GM21423 (cell line): ENCODE data around the gene TSTD1.
A peak's percentile ranks its signal among the peaks of the same experiment; 100 is the strongest.
"Not testable (repeated sequence)": the region's sequence is repeated elsewhere in the genome, so short reads cannot be mapped to it uniquely, and the experiment has no call there.

ENCODE experiments used
- ATAC-seq: cut with Tn5 transposase; IDR thresholded peaks from one replicate; pipeline ENCODE4 v1.9.1; 2021; ENCODE audit warnings: mild to moderate bottlenecking, moderate library complexity; ENCODE audit not compliant: unreplicated experiment

Gene TSTD1

DNA sequence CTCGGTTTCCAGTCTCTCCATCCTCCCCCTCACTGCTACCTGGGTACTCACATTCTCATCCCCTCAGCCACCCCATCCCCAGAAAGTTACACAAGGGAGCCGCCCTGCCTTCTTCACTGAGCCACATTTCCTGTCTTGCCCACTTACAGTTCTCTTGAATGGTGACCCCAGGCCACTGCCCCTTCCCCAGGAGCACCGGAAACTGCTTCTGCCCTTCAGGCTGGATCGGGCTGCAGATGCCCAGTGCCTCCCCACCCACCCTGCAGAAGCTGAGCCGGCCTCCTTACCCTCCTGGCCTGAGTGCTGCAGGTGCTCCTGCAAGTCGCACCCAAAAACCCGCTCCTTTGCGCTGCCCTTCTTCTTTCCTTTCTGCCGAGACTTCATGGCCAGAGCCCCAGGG, 30.5 kb upstream of the TSTD1 start:
- no peak for ATAC-seq

DNA sequence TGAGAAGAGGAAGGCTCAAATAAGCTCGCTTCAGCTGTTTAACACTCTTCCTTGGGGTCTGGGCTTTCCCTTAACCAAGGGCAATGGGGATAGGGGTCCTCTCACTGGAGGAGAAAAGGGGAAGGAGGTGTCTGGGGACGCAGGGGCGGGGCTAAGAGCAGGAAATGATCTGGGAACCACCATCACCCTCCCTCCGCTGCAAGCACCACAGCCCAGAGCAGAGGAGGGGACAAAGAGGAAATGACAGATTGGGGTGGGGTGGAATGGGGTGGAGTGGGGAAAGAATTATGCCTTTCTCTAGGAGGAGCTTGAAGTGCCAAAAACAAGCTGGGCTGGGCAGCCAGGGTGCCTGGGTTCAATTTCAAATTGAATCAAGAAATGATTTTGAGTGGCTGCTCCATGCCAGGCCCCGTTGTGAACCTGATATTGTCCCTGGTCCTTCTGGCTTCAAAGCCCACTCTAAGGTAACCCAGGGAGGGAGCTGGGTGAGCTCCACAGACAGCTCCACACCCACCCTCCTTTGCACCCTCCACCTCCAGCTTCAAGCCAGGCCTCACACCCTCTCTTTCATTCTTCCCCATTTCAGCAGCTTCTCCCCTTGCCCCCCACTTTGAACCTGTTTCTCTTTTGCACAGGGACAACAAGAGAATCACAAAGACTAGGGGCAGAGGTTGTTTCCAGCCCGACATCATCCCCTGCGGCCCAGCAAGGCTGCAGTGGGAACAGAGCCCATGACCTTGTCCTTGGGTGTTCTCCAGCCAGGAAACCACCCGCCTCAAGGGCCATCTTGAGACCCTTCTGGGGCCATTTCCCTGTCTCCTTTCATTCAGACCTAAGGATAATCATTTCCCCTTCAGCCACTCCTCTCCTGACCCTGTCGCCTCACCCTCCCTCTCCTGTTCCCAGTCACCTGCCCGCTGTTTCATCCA, 29.8 kb upstream of the TSTD1 start:
- ATAC-seq: peak; percentile 53

DNA sequence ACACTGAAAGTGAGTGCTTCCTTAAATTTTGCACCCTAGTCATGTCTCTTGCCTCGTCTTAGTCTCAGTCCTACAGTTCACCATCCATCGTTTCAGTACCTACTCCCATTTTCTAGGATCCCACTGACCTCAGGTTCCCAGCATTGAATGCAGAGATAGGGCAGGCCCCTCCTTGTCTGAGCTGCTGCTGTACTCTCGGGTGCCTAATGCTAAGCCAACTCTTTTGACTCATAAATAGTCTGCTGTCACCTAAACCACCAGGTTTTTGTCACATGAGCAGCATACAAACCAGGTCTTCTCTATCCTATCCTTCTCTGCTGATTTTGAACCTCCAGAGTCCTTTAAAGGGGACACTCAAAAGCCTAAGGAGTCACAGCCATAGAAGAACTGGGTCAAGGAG, 27.9 kb upstream of the TSTD1 start:
- ATAC-seq: no peak

DNA sequence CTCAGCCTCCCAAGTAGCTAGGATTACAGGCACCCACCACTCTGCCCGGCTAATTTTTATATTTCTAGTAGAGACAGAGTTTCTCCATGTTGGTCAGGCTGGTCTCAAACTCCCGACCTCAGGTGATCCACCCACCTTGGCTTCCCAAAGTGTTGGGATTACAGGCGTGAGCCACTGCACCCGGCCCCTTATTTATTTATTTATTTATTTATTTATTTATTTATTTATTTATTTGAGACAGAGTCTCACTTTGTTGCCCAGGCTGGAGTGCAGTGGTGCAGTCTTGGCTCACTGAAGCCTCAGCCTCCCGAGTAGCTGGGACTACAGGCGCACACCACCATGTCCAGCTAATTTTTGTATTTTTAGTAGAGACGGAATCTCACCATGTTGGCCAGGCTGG, 26.9 kb upstream of the TSTD1 start:
- not testable (repeated sequence) for ATAC-seq

DNA sequence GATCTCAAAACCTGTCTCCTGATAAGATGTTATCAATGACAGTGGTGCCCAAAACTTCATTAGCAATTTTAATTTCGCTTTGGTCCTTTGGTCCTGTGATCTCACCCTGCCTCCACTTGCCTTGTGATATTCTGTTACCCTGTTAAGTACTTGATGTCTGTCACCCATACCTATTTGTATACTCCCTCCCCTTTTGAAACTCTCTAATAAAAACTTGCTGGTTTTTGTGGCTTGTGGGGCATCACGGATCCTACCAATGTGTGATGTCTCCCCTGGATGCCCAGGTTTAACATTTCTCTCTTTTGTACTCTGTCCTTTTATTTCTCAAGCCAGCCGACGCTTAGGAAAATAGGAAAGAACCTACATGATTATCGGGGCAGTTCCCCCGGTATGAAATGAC, 25.2 kb upstream of the TSTD1 start:
- ATAC-seq: not testable (repeated sequence)

DNA sequence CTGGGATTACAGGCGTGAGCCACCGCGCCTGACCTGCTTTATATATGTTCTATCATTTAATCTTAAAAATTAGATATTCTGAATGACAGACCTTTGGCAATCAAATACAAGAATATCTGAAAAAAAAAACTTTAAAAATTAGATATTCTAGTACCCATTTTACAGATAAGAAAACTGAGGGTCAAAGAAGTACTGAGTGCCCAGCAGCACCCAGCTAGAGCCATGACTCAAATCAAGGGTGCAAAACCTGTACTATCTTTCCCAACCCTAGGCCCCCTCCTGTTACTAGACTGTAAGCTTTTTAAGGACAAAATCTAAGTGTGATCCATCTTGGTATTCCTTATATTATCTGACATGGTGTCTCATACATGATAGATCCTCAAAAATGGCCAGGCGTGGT, 22.7 kb upstream of the TSTD1 start:
- no peak for ATAC-seq

DNA sequence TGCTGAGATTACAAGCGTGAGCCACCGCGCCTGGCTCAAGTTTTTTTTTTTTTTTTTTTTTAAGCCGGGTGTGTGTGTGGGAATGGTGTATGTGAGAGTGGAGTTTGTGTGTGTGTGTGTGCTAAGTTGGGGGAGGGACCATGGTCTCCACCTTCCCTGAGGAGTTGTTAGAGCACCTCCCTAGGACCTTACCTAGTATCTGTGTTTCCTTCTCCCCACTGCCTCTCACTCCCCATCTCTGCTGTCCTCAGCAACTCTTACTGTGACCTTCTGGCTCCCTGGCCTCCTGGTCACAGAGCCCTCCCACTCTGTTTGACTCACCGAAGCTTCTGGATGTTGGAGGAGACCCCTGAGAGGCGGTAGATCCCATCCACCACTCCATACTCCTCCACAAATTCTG, 20.5 kb upstream of the TSTD1 start:
- ATAC-seq: no peak

DNA sequence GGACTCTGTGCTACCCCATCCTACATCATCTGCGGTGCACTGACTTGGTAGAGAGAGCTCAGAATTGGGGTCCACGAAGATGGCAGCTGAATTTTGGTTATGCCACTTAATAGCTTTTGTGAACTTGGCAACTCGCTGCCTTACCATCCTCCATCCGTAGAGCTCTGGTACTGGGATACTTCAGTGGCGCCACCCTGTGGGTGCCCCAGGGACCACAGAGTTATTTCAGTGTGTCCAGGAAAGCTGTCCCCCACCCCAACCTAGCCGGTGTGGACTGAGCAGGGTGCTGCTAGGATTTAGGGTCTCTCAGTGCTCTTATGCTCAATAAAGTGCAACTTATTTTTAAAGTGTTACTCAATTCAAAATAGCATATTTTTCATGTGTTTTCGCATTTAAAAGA, 16.0 kb upstream of the TSTD1 start:
- no peak for ATAC-seq

DNA sequence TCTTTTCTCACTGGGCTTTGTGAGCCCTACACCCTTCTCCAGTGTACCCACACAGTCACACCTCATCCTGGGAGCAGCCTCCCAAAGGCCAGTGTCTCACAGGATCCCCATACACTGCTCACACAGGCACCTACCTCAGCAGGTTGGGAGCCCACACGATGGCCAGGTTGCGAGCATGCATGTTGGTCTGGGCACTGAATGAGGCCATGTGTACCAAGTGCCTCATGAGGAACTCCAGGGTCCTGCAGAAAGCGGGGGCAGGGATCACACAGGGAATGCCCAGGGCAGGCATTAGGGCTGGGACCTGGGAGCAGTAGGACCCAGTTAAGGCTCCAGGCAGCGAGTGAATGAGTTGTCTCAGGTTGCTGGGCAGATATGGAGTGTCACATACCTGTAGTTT, 15.5 kb upstream of the TSTD1 start:
- no peak for ATAC-seq

DNA sequence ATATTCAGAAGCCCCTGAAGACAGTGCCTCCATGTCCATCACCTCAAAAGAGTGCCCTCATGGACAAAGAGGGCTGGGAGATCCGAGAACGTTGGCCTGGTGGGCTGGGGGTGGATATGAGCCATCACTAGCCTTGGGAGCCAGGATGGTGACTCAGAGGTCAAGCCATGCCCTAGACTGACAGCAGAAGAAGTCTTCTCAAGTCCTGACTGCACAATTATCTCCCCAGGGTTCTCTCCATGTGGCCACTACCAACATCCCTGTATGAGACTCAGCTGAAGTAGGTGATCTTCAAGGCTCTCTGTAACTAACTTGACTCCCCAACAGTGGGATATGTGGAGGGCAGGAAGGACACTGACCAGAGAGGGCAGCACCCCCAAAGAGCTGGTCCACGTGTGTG, 14.1 kb upstream of the TSTD1 start:
- no peak for ATAC-seq

DNA sequence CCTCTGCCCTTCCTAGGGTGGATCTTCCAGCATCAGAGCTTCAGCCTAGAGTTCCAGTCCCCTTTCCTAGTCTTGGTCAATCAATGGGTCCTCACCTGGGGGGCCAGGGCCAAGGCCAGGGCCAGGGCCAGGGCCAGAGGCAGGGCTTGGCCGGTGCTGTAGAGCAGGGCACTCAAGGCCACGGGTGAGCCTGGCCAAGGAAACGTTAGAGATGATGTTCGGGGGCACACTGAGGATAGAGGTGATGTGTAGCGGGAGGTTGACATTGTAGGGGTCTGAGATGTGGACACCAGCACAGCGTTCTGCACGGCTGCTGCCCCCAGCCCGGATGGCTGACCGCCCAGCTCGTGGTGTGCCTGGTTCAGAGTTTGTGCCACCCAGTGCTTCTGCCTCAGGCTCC, 12.5 kb upstream of the TSTD1 start:
- no peak for ATAC-seq

DNA sequence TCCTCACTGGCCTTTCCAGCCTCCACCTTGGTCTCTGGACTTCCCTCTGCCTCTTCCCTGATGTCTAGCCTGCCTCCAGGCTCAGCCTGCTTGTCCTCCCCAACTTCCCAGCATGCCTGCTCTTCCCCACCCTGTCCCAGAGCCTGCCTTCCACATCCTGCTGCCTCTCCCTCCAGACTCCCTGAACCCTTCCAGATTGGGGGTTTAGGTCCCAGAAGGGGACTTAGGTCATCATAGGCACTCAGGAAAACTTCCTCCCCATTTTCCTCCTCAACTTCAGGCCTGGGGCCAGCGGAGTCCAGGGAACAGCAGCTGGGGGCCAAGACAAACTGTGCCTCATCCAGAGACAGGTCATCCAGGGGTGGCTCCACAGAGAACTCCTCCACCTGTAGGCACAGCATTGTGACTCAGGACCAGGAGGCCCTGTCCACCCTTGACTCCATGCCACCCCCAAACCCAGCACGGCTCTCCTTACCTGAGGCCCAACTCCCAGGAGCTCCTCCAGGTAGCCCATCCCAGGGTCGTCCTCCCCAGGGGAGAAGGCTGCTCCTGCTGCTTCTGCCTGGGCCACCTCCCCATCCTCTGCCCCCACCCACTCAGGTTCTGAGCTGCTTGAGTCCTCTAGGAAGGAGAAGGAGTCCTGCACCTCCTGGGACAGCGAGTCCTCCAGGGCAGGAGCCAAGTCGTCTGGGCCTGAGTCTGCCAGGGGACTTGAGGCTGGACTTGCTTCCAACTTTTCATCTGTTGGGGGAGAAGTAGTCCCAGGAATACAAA, 10.4 kb upstream of the TSTD1 start:
- no peak for ATAC-seq

DNA sequence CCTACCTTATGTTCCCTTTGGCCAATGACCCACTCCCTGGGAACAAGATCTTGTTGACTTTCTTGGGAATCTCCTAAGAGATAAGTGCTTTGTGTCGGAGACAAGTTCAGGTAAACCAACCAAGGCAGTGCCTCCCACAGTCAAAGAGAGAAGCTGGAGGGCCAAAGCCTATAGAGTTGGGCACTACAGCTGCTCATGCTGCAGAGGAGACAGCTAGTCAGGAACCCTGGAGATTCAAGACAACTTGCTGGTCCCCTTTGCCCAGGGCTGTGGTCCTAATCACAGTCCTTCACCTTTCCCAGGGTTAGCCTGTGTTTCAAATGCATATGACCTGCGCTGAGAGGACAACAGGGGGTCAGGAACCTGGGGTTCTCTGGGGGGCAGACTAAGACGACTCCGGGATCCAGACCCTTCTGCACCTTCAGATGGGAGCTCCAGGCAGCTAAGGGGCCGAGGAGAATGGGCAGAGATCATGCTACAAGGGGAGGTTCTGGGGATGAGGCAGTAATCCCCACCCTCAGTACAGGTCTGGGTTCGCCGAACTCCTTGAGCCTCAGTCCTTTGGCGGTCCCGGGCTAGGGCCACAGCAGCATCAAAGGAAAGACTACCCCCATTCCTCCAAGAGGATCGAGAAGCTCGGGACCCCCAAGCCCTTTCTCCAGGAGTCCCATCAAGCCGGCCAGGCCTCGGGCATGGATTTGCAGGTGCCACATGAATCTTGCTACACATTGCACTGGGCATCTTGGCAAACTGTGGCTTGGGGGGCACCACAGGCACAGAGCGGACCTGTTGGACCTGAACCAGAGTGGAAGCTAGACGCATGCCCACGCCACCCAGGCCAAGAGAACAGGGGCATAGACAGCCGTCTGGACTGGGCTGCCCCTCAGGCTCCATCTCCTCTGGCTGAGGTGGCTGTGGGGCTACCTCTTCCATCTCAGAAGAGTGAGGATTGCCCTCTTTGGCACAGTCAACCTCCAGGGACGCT, 9.0 kb upstream of the TSTD1 start:
- ATAC-seq: no peak

DNA sequence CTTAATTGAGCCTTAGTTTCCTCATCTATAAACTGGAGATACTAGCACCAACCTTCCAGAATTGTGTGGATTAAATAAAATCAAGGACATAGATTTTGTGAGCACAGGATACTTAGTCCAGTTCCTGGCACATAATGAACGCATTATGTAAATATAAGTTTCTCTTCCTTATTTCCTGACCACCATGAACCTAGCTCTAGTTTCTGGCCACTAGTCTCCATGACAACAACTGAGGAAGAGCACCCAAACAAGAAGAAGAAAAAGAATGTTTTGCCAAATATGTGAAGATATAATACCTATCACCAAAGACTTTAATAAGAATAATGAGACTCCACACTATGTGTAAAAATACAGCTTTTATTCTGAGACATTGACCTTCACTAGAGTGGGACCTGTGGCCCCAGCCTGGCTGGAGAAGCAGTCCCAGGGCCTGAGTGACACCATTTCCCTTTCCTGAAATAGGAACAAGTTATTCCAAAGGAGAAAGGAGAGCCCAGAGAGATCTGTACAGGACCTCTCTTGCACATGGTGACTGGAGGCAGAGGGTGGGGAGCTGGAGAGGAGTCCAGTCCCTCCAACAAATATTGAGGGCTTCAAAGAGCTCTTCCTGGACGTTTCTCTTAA, 8.0 kb upstream of the TSTD1 start:
- ATAC-seq: peak; percentile 40

DNA sequence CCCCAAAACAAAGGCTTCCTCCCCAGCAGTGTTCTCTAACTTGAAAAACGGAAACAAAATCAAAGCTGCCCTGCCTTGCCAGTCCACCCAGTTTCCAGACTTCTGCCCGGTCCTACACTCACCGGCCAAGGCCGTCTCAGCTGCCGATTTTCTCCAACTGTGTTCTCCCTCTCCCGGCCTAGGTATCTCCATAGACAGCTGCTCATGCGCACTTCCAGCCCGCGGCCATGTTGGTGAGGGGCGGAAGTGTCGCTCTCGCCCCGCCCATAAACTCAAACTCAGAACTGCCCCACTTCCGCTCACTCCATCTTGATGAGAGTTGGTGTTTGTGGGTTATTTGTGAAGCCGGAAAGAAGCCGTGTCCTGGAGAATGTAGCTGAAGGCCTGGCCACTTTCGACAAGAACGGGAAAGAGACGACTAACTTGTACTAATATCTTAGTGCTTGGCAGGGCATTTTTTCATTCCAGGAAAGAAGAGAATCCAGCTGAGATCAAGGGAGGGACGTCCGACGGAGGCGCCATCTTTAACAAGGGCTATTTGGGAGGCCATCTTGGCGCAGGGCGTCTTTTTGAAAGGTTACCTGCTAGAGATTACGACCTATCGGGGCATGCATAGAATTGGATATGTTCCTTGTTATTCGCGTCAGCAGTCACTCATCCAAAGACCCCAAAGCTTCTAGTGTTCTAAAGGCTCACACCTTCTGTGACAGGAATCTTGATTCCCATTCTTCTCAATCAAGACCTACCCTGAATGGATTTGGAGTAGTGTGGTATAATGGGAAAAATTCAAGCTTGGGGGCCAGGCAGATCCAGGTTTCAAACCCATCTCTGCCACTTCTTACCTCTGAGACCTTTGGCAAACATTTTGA, 7.2 kb upstream of the TSTD1 start, which contains the start of gene USF1:
Gene USF1 (minus strand): TSS at position 242 of the 869 bp plus-strand sequence. CDS start 2,702 bp downstream, outside the sequence.
- peak; percentile 56 for ATAC-seq

DNA sequence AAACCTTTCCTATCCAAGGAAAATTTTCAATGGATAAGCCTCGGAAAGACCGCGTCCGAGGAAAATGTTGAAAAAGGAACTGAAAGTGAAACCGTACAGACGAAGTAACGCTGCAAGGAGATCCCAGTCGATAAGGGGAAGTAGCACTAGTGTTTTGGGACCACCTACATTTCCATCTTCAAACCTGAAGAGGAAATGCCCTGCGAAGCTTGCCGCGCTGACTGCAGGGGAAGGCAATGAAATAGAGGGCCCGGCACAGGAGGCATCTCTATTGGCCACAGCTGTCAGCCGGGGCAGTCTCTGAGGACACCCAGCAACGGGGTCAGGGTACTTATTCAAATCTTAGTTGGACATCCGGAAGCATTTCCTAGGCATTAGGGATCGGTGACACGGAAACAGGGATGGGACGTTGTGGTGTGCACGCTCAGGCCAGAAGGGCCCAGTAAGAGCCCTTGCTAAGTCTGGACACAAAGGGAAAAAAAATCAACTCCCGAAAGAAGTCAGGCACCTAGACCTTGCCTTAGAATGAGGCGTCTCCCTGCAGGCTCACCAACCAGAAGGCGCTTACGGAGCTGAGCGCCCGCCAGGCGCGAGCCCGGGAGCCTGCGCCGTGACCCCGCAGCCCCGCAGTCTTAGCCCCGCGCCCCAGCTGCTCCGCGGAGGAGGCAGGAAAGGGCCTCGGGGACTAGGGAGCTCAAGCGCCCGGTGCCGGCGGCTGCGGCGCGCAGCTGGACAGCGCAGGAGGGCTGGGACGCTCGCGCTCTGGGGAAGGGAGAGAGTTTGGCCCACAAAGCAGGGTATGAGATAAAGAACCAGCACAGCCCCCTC, 6.4 kb upstream of the TSTD1 start:
- ATAC-seq: peak; percentile 38

DNA sequence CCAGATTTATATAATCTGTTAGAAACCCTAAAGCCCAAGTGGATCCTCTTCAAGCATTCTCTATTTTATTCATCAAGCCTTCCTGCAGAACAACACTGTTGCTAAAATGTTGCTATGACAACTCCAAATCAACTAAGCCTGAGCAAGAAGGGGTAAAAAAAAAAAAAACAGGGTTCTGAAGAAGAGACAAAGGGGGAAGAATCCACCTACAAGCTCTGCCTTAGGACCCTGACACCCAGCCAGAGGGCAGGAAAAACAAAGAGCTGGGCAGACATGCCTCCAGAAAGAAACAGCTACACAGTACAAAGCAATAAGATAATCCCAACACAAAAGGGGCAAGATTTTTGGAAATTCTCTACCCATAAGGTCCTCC, 5.8 kb upstream of the TSTD1 start:
- ATAC-seq: no peak

DNA sequence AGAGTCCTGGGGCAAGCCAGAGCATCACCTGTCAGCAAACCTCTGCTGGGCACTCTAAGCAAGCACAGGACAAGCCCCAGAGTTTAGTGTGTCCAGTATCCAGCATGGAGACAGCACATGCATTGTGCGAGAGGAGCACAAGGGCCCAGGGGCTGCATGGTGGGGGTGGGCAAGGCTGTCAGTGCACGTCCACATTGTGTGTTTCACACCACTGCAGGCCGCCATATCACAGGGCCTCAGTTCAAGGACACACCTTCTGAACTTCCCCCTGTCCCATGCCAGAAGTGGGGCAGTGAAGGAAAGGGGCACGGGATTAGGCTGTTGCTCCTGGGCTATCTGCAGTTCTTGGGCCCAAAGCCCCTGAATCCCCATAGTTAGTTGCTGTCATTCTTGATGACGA, 782 bp upstream of the TSTD1 start:
- ATAC-seq: no peak

DNA sequence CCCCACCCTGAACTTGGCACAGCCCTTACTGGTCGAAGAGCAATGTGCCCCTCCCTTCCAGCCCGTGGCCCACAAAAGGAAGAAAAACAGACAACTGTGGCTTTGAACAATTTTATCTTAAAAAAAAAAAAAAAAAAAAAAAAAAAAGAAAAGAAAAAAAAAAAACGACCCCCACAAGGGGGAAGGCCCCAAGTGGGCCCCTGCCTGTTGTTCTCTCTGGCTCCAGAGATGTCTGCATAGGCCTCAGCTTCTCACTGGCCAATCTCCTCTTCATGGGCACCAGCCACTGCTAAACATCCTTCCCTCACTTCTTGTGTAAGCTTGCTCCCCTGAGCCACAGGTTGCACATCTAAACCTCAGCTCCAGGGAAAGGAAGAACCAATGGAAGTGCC, 386 bp upstream of the TSTD1 start:
- ATAC-seq: no peak
